Activated T-helper 17 cell treated with anti-CD3 and anti-CD28 coated beads, Interleukin-2, amount 50 U/mL, for 72 hours (primary cell): ENCODE data around the gene SPI1. TPM values are rescaled to one million over a fixed set of nuclear protein-coding genes. Genes with fewer than 3 reads are reported as not detected.
A peak's percentile ranks its signal among the peaks of the same experiment; 100 is the strongest.

Source experiments
- ATAC-seq: fragments of 150-1000 bp; cut with Tn5 transposase; replicated peaks from 2 replicates; pipeline ENCODE4 v1.10.0; 2021; ENCODE audit warnings: mild to moderate bottlenecking, moderate library complexity
- H3K27ac Mint-ChIP-seq: one replicate; pipeline ENCODE4 v1.8.0; 2022; ENCODE audit warnings: mixed read lengths
- H3K27me3 Mint-ChIP-seq: one replicate; pipeline ENCODE4 v1.8.0; 2022; ENCODE audit warnings: mixed read lengths
- H3K36me3 Mint-ChIP-seq: one replicate; pipeline ENCODE4 v1.8.0; 2022; ENCODE audit warnings: low read depth, mild to moderate bottlenecking, mixed read lengths
- H3K4me1 Mint-ChIP-seq: one replicate; pipeline ENCODE4 v1.8.0; 2022; ENCODE audit warnings: mixed read lengths
- H3K4me3 Mint-ChIP-seq: one replicate; pipeline ENCODE4 v1.8.0; 2022; ENCODE audit warnings: mild to moderate bottlenecking, mixed read lengths
- H3K9me3 Mint-ChIP-seq: one replicate; pipeline ENCODE4 v1.8.0; 2022; ENCODE audit warnings: mixed read lengths
- total RNA-seq, 2 donors: library from RNA; stranded (reverse); gene quantifications; one replicate each; pipeline ENCODE4 v1.2.3, GENCODE V29; 2022

SPI1 gene
- total RNA-seq, 2 donors from 2014 or later = 0.21 TPM; not detected in 1

DNA sequence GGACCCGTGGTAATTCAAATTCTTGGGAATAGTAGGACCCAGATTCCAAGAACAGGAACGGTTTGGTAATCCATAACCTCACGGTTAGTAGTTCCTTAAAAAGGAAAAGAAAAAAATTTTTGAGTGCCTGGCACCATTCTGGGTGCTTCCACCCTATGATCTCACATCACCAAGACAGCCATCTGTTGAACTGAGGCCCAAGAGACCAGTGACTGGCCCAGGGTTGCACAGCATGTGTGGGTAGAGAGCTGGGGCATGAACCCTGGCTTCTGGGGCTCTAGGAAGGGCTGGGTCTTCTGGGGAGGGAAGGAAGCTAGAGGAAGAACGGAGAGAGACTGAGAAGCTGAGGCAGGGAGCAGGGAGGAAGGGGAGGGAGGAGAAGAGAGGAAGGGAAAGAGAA lies 4.7 kb upstream of the SPI1 start:
- ATAC-seq = no peak
- Mint-ChIP-seq H3K27ac (no peak overlapping the region), H3K4me3 (no peak overlapping the region), H3K27me3 (no peaks in the 10 kb centered on the region), H3K4me1 (no peaks in the 10 kb centered on the region), H3K9me3 (no peaks in the 10 kb centered on the region), H3K36me3 (no peaks in the 10 kb centered on the region)

DNA sequence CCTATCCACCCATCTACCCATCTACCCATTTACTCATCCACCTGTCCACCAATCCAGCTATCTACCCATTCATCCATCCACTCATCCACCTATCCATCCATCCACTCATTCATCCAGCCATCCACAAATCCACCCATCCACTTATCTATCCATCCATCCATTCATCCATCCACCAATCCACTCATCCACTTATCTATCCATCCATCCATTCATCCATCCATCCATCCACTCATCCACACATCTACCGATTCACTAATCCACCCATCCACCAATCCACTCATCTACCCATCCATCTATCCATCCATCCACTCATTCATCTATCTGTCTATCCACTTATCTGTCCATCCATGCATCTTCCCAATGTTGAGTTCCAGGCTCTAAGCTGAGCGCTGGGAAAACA lies 1.7 kb upstream of the SPI1 start:
- Mint-ChIP-seq H3K9me3 (no peaks in the 10 kb centered on the region), H3K27ac (no peak overlapping the region), H3K4me1 (no peaks in the 10 kb centered on the region), H3K4me3 (no peak overlapping the region), H3K27me3 (no peaks in the 10 kb centered on the region), H3K36me3 (no peaks in the 10 kb centered on the region)
- ATAC-seq = no peak

DNA sequence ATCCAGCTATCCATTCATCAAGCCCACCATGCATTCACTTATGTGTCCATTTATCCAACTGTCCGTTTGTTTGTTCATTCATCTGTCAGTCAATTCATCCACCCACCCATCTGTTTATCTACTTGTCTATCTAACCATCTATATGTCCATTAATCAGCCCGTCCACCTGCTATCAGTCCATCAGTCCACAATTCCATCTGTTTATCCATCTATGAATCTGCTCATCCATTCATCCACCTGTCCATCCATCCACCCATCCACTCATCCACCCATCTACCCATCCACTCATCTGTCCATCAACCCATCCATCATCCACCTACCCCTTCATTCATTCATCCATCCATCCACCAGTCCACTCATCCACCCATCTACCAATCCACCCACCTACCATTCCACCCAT lies 970 bp upstream of the SPI1 start:
- Mint-ChIP-seq H3K4me3 (no peak overlapping the region), H3K4me1 (no peaks in the 10 kb centered on the region), H3K36me3 (no peaks in the 10 kb centered on the region), H3K27me3 (no peaks in the 10 kb centered on the region), H3K27ac (no peak overlapping the region), H3K9me3 (no peaks in the 10 kb centered on the region)
- ATAC-seq = no peak

DNA sequence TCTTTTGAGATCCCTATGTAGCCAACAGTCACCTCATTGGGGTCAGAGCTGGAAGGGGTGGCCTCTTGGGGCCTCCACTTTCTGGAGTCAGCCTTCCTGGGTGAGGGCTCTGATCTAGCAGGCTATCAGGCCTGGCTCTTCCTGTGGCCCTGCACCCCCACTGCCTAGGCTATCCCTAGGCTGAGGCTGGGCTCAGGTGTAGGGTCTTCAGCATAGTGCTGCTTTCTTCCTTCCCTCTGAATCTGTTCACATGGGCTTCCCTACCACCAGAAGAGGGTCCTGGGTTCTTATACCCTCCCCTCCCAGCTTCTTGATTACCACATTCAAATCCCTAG lies 456 bp upstream of the SPI1 start:
- no peaks in the 10 kb centered on the region for H3K9me3 Mint-ChIP-seq
- H3K36me3 Mint-ChIP-seq = no peaks in the 10 kb centered on the region
- no peaks in the 10 kb centered on the region for H3K4me1 Mint-ChIP-seq
- no peak for ATAC-seq
- no peak overlapping the region for H3K27ac Mint-ChIP-seq
- no peak overlapping the region for H3K4me3 Mint-ChIP-seq
- no peaks in the 10 kb centered on the region for H3K27me3 Mint-ChIP-seq

DNA sequence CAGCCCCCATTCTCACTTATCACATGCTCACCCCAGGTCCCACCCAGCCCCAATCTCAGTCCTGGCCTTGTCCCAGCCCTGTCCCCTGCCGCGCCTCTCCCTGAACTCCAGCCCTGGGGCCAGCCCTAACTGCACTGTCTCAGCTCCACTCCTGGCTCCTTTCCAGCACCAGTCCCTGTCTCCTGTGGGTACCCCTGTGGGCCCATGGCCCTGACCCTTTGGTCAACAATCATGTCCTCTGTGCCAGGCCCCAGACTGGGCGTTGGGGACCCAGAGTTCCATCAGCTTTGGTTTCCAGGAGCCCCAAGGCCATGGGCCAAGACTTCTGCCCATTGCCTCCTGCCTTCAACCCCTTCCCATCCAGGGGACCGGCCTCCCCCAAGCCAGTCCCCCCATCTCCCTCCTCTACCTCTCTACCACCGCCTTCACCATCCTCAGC lies 757 bp downstream of the SPI1 start:
- ATAC-seq = no peak
- peak overlapping the region; percentile 45 for H3K27ac Mint-ChIP-seq
- no peaks in the 10 kb centered on the region for H3K9me3 Mint-ChIP-seq
- no peaks in the 10 kb centered on the region for H3K27me3 Mint-ChIP-seq
- no peaks in the 10 kb centered on the region for H3K4me1 Mint-ChIP-seq
- H3K4me3 Mint-ChIP-seq = no peak overlapping the region
- H3K36me3 Mint-ChIP-seq = no peaks in the 10 kb centered on the region

DNA sequence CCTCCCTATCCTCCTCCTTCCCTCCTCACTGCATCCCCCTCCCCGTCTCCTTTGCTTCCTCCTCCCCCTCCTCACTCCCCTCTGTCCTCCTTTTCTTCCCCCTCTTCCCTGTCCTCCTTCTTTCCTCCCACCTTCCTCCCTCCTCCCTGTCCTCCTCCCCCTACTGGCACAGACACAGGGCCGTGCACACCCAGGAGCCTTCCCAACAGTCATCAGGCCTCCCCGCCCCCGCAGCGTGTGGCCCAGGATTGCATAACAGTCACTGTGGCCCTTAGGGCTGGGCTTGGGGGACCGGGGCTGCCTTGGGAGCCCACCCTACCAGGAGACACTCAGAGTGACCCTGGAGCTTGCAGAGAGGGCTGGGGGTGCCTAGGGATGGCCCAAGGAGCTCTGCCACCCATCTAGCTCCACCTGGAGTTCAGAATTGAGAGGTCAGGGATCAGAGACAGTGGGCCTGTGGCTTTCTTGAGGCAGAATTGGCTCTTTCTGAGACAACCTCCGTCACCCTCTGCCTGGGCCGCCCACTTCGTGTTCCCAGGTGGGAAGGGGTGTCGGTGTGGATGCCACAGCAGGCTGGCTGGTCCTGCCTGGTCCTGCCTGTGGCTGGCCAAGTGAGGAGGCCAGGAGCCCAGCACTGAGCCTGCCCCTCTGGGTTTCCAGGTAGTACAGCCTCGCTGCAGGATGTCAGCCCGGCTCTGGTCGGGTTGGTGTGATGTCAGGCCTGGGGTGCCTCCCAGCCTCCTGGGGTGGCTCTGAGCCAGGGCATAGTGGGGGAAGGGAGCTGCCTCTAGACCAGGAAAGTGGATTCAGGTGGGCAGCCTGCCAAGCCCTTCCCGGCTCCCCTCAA lies 1.6 kb downstream of the SPI1 start:
- Mint-ChIP-seq H3K4me1 (no peaks in the 10 kb centered on the region), H3K9me3 (no peaks in the 10 kb centered on the region), H3K27me3 (no peaks in the 10 kb centered on the region), H3K27ac (peak overlapping the region; percentile 2), H3K4me3 (no peak overlapping the region), H3K36me3 (no peaks in the 10 kb centered on the region)
- no peak for ATAC-seq

DNA sequence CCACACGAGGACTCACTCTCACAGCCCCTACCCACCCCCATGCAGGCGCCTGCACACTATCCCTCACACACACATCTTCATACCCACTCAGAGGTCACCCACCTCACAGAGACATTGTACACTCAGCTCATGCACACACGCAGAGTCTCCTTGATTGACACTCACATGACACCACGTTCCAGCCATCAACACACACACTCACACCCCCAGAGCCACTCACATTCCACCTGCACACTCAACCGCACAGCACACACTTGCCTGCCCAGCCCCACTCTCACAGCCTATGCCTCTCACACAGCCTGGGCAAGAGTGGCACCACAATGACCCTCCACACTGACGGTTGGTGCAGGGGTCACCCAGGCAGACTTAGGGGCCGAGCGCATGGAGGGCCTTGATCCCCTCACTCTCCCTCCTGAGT lies 2.2 kb downstream of the SPI1 start:
- no peak overlapping the region for H3K4me3 Mint-ChIP-seq
- ATAC-seq = no peak
- no peaks in the 10 kb centered on the region for H3K9me3 Mint-ChIP-seq
- peak overlapping the region; percentile 2 for H3K27ac Mint-ChIP-seq
- no peaks in the 10 kb centered on the region for H3K27me3 Mint-ChIP-seq
- H3K36me3 Mint-ChIP-seq = no peaks in the 10 kb centered on the region
- no peaks in the 10 kb centered on the region for H3K4me1 Mint-ChIP-seq

DNA sequence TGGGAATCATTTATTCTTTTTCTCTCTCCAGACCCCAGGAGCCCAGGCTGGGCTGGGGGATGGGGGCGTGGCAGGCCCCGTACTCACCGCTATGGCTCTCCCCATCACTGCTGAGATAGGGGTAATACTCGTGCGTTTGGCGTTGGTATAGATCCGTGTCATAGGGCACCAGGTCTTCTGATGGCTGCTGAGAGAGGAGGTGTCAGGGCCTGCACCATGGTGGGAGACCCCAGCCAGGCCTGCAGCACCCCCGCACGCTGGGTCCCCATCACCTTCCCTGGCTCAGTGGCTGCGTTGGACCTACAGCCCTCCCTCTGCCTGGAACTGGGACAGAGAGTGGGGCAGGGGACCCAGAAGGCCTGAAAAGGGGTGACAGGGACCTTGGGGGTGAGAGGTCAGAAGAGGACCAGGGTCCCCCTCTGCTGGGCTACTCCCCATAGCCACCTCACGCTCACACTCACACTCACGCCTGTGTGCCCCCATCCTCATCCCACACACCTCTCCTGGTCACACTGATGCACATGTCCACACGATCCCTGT lies 2.7 kb downstream of the SPI1 start:
- Mint-ChIP-seq H3K4me1 (no peaks in the 10 kb centered on the region), H3K36me3 (no peaks in the 10 kb centered on the region), H3K9me3 (no peaks in the 10 kb centered on the region), H3K27ac (peak overlapping the region; percentile 2), H3K4me3 (no peak overlapping the region), H3K27me3 (no peaks in the 10 kb centered on the region)
- ATAC-seq = no peak

DNA sequence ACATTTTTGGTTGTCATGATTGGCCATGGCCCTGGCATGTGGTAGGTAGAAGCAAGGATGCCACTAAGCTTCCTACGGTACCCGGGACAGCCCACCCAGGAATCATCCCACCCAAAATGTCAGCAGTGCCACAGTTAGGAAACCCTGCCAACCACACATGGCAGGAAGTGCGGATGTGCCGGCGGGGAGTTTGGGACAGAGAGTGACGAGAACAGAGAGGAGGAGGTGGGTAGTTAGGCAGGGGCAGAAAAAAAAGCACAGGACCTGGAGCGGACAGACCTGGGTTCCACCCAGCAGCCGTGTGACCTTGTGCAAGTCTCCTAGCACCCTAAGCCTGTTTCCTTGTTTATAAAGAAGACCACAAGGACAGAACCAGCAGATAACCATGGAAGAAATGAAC lies 3.3 kb downstream of the SPI1 start:
- Mint-ChIP-seq H3K27me3 (no peaks in the 10 kb centered on the region), H3K4me3 (no peak overlapping the region), H3K9me3 (no peaks in the 10 kb centered on the region), H3K4me1 (peaks cover under 1% of the 10 kb centered on the region), H3K36me3 (no peaks in the 10 kb centered on the region), H3K27ac (no peak overlapping the region)
- ATAC-seq = no peak

DNA sequence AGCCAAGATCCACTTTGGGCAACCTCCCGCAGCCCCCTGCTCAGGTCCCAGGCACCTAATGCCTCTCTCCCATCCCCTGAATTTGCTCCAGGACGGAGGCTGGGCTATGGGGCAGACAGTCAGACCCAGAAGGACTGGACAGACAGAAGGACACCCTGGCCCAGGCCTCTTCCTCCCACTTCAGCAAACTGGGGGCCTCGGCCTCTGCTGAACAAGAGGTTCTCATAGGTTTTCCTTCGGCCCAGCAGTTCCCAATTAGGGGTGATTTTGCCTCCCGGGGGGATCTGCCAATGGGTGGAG lies 3.7 kb downstream of the SPI1 start:
- Mint-ChIP-seq H3K4me3 (no peak overlapping the region), H3K27me3 (no peaks in the 10 kb centered on the region), H3K27ac (no peak overlapping the region), H3K9me3 (no peaks in the 10 kb centered on the region), H3K36me3 (no peaks in the 10 kb centered on the region), H3K4me1 (peaks cover 4% of the 10 kb centered on the region)
- no peak for ATAC-seq

DNA sequence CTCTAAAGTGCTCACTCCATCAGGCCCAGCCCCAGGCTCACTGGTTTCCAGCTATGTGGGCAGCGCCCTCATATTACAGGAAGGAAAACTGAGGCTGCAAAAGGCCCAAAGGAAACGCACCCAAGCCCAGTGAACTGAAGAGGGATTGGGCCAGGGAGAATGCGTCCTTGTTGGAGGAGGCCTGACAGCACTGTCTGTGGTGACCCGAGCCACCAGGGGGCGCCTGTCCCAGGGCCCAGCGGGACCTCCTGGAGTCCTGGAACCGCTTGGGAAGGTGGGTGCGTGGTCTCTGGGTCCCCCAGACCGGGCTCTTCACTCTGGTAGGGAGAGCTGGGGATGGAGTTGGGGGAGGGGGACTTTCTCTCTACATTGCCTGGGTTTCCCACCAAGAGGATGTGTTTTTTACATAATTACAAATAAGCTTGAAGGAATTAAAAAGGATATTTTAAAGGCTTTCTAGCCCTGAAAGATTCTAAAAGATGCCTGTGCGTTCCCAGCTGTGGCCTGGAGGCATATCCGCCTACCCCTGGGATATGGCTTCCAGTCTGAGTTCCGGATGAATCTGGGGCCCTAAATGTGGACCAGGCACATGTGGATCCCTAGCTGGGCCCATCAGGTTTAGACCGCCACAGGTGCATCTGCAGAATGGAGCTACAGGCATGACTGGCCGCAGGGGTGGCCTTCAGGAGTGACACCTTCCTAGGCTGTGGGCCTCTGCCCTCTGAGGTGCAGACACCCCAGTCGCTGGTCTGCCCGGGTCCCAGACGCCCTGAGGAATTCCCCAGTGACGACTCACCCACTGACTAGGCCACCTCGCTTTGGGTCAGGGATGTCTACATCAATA lies 4.2 kb downstream of the SPI1 start:
- Mint-ChIP-seq H3K36me3 (no peaks in the 10 kb centered on the region), H3K9me3 (no peaks in the 10 kb centered on the region), H3K4me1 (peaks cover 9% of the 10 kb centered on the region), H3K4me3 (peak overlapping the region; percentile 6), H3K27ac (peak overlapping the region; percentile 48), H3K27me3 (no peaks in the 10 kb centered on the region)
- ATAC-seq = peak; percentile 88

DNA sequence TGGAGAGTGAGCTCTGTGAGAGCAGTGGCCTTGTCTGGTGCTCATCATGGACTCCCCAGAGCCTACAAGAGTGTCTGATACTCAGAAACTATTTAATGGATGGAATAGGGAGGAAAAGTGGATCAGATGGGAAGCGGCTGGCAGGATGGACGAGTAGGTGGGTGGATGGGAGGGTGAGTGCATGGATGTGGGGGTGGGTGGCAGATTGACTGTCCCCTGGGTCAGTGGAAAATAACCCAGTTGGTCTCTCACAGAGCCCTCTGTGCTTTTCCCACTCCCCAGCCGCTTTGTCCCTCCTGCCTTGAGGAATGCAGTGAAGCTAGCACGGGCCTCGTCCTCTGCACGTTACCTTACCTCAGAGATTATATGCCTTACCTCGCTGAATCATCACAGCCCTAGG lies 5.9 kb downstream of the SPI1 start:
- no peak for ATAC-seq
- Mint-ChIP-seq H3K4me1 (peaks cover 10% of the 10 kb centered on the region), H3K36me3 (no peaks in the 10 kb centered on the region), H3K9me3 (no peaks in the 10 kb centered on the region), H3K27ac (peak overlapping the region; percentile 30), H3K4me3 (no peak overlapping the region), H3K27me3 (no peaks in the 10 kb centered on the region)

DNA sequence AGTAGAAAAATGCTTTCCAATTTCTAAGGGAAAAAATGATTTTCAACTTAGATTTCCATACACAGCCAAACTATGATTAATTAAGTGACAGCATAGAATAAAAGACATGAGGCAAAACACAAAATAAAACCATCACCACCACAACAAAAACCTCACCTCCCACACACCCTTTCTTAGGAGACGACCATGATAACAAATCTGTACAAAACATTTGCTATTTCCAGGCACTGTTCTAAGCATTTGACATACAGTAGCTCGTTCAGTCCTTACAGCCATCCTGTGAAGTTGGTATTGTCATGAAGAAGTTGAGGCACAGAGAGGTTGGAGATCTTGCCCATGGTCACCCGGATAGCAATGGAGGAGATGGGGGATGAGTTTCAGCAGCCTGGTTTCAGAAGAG lies 8.7 kb downstream of the SPI1 start:
- ATAC-seq = peak; percentile 15
- H3K27ac Mint-ChIP-seq = peak overlapping the region; percentile 87
- H3K4me1 Mint-ChIP-seq = peaks cover 21% of the 10 kb centered on the region

DNA sequence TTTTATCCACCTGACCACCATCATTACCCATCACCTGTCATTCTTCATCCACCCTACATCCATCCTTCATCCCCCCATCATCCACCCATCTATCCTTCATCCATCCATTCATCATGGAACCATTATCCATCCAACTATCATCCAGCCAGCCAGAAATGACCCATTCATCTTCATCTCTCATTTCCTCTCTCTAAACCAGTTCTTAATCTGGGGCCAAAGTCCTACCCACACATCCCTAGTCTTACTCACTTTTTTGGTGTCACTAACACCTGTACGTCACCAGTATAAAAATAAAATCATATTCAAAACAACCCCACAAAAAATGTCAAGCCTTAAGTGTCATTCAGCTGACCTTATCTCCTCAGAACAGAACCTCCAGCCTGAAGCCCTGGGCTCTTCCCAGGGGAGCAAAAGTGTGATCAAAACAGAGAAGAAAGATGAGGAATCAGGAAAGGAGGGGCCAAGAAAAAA lies 12.3 kb downstream of the SPI1 start:
- Mint-ChIP-seq H3K27ac (no peak overlapping the region), H3K4me3 (no peak overlapping the region), H3K4me1 (peaks cover 21% of the 10 kb centered on the region), H3K36me3 (no peaks in the 10 kb centered on the region), H3K9me3 (no peaks in the 10 kb centered on the region), H3K27me3 (peaks cover 4% of the 10 kb centered on the region)
- ATAC-seq = peak; percentile 72

More for the DNA sequence above, 8.7 kb downstream of the SPI1 start:
- Mint-ChIP-seq H3K36me3 (no peaks in the 10 kb centered on the region), H3K27me3 (peaks cover 4% of the 10 kb centered on the region), H3K4me3 (peak overlapping the region; percentile 0), H3K9me3 (no peaks in the 10 kb centered on the region)

DNA sequence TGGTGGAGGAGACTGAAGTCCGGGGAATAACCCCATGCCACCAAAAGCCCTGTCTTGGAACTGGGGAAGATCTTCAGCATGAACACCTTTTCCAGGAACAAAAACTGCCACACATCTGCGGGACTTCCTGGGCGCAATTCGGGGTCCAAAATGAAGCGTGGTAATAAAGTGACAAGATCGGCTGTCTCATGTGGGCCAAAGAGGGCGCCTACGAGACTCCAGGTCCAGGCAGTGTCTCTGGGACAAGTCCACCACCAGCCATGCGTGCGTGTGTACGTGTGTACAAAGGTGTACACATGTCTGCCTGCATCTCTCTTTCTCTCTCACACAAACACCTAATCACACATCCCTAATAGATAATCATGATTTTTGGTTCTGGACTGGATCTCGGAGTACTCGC lies 16.9 kb downstream of the SPI1 start:
- Mint-ChIP-seq H3K4me3 (no peak overlapping the region), H3K9me3 (no peaks in the 10 kb centered on the region), H3K36me3 (no peaks in the 10 kb centered on the region), H3K27ac (no peak overlapping the region), H3K27me3 (peaks cover 4% of the 10 kb centered on the region), H3K4me1 (peaks cover 6% of the 10 kb centered on the region)
- peak; percentile 3 for ATAC-seq
